DMS153 (cell line): ENCODE measurements around the gene ARHGEF39.

Experiments used
- DNase-seq: peaks from one replicate; lab custom pipeline; 2025; lab: John Stamatoyannopoulos, UW

The ARHGEF39 gene

DNA sequence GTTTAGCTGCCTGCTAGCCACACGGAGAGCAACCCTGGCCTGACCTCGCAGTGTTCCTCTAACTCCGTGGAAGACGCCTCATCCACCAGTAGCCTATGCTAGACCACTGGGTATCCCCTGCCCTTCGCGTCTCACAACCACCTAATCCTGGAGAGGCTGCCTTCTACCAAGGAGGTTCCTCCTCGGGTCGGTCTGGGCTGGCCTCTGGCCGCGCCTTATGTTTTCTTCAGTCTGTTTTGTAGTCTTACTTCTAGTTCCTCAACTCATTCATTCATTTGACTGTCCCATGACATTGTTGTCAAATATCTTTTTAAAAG is 26.3 kb upstream of the ARHGEF39 start:
- DNase-seq: no peak

DNA sequence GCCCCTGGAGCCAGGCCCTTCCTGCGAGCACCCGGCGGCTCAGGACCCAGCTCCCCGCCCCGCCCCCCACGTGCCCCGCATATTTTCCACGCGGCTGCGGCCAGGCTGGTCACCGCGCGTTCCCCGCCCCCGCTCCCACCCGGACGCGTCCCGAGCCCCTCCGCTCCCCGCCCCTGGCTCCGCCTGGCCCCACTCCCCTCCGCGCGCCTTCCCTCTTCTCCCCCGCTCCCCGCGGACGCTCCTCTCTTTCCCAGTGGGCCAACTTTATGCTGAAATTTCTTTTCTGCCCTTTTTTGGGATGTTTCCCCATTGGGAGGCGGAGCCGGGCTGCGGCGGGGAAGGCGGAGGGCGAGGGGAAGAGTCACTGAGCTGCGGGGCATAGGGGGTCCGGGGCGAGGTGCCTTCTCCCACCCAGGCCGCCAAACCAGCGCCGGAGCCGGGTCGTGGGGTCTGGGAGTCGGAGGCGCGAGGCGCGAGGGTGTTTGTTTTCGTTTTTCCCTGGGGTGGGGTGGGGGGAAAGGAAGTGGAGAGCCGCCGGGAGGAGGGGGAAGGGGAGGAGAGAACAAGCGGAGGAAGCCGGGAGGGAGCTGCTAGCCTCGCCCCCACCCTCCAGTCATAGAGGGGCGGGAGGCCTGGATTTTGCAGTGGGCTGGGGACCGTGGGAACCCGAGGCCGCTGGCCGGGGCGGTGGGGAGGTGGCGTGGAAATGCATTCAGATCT is 25.8 kb upstream of the ARHGEF39 start:
- DNase-seq: no peak

DNA sequence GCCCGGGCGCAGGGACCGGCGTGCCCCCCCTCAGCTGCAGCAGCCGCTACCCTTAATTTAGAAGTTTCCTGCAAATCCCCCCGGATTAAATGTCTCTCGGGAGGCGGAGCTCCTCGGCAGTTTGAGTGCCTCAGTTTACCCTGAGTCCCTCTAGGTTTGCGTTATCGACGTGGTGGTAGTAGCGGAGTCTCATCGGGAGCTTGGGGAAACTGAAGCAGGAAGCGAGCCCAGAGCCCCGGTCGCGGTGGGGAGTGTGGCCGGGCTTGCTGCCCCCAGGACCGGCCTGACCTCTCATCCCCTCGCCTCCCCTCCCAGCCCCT is 25.3 kb upstream of the ARHGEF39 start:
- no peak for DNase-seq

DNA sequence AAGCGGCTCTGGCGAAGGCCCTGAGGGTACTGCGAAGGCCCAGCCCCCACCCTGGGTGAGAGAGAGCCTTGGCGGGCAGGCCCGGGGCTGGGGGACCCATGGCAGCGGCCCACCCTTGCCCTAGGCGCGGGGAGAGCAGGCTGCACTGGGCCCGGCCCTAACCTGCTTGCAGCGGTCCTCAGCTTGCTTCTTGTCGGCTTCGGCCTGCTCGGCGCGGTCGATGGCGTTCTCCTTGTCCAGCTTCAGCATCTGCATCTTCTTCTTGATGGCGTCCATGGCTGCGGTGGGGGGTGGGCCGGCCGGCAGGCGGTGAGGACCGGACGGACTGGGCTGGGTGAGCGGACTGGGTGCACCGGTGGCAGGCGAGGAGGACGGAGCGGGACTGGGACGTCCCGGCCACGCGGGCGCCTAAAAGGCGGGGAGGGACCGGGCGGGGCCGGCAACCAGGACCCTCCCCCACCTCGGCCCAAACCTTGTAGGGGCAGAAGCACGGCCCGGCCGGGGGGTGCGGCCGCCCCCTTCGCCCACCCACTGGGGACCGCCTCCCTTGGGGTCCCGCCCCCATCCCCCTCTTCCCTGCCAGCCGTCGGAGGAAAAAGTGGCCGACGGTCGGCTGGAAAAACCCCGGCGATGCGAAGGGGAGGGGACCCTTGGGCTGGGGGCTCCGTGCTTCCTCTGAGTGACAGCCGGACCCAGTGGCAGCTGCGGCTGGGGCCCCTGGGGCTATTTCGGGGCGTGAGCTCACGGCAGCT is 24.7 kb upstream of the ARHGEF39 start, which contains the start of gene TPM2:
Gene TPM2, minus strand, starts transcription at position 384 of the 752 bp plus-strand sequence. Its CDS starts 108 bp downstream, at position 276.
- no peak for DNase-seq

DNA sequence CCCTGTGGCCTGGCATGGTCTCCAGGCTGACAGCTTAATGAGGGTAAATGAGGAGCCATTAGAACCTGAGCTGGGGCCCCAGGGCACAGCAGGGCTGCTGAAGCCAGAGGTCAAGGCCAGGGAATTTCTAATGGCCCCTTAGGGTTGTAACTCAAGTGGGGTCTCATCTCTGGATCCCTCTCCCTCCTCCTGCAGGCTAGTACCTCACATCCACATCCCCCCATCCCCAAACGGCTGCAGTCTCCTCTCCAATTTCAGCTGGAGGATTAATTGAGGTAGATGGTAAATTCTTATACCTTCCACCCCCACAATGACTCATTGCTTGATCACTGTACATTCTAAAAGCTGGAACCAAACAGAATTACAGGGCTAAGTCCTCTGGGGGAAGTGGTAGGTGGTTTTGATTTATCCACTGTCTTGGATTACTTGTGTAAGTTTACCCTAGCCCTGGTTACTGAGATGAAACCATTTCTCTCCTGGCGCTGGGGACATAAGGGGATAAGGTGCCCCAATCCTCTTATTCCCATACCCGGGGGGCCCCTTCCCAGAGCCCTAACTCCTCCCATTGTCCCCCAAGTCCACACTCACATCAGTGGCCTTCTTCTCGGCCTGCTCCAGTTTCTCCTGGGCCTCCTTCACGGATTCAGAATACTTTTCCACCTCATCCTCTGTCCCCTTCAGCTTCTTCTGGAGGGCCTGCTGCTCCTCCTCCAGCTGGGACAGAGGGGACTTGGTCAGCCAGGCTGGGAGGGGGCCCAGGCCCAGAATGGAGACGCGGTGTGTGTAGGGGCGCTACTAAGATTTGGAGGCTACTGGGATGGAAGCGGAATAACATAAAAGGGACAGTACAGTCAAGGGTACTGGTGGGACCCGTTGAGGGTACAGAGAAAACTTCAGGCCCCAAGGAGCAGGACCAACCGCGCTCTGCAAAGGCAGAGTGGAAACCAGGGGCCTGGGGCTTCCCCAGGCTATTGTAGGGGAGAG is 23.9 kb upstream of the ARHGEF39 start:
- no peak for DNase-seq

DNA sequence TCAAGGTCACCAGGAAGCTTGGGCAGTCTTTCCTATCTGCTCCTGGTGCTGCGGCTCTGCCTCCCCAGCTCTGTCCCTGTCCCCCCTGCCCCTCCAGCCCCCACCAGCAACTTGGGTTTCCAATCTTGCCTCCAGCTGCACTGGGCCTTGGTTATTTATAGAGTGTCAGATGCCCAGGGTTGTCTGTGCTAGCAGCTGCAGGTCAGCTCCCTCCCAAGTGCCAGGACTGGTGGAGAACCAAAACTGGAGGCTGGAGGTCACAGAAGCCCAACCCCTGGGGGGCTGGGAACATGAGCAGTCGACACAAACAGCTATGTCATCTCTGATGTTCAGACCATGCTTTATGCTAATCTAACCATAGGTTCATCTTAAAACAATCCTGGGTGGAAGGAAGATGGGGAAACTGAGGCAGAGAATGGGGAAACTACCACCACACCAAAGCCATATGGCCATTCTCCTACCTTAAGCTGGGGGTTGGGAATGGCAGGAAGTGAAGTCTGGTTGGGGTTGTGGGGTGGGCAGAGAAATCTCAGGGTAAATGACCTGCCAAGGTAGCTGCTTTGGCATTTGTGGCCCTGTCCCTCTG is 23.1 kb upstream of the ARHGEF39 start:
- no peak for DNase-seq

DNA sequence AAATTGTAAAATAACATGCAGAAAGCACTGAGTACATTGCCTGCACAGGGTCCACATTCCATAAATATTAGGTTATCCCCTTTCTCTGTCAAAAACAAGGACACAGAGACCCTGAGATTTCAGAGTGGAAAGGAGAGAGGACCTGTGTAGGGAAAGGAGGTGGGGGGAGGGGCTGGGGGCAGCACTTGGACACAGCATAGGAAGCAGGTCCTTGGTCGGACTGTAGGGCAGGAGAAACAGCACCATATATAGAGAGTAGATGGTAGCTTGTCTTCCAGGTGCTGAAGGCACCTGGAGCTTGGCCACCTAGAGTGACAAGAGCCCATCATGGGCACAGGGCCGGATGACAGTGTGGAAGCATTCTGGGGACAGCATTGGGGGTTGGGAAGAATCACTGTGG is 22.3 kb upstream of the ARHGEF39 start:
- DNase-seq: no peak

DNA sequence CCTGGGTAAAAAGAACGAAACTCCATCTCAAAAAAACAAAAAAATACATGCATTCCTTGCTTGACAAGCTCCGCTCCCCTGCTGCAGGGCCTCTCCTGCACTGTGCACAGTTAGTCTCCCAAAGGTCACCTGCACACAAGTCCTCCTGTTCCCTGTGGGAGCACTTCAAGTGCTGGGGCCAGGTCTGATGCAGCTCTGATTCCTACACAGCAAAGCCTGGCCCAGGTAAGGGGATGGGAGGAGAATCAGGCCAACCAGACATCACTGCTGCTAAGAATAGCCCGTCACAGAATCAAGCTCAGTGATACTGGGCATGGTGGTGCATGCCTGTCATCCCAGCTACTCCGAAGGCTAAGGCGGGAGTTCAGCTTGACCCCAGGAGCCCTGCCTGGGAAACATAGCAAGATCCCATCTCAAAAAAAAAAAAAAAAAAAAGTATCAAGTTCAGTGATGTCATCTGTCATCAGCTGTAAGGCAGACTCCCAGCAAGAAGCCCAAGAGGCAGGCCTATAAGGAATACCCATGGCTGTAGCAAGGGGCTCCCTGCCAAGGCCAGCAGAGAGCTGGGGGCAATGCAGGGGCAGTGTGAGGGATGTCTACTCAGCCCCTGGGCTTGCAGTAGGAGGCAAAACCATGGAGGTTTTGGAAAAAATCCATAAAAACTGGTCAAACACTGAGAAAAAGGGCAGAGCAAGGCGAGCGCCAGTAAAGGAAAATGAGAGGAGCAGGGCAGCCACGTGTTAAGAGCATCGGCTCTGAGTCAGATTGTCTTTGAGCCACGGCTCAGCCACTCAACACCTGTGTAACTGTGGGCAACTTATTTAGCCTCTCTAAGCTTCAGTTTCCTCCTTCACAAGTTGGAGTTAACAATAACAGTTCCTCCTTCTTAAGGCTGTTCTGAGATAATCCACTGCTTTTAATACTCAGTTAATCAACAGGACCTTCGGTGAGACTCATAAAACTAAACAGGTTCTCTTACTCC is 21.5 kb upstream of the ARHGEF39 start:
- no peak for DNase-seq

DNA sequence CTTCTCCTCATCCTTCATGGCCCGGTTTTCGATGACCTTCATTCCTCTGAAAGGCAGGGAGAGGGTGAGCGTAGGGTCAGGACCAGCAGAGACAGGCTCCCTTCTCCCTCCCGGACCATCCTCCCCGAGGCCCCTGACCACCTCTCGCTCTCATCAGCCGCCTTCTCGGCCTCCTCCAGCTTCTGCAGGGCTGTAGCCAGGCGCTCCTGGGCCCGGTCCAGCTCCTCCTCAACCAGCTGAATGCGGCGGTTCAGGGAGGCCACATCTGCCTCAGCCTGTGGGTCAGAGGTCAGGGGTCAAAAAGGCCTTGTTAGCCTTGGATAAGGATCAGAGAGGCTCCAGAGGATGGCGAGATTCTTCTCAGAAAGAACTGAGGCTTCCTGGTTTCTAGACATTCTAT is 20.5 kb upstream of the ARHGEF39 start:
- no peak for DNase-seq

DNA sequence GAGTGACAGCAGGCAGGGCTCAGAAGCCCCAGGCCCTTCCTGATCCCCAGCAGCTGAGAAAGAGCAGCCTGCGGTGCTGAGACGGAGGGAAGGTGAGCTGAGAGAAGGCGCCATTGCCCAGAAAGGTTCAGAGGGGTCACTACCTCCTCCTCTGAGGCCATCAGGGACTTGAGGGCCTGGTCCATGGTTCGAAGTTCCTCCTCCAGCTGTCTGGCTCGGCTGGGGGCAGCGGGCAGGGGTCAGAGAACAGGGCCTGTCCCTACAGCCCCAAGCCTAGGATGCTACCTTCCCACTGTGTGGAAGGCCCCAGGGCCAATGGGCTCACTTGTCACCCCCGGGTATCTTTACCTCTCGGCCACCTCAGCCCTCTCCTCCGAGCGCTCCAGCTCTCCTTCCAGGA is 19.9 kb upstream of the ARHGEF39 start:
- no peak for DNase-seq

DNA sequence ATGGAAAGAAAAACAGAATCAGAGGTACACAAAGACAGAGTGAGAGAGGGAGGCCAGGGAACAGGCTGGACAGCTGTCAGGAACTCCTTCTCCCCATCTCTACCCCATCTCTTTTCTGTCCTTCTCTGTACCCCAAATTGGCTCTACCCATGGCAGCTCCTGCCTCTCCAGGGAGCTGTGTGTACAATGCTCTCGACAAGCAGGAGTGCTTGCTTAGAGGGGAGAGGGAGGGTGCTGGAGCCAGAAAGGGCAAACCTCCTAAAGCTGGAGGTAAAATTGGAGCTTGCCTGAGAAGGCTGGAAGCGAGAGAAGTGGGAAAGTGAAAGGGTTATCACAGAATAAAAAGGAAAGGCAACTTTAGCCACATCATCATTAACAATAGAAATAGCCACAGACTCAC is 18.3 kb upstream of the ARHGEF39 start:
- no peak for DNase-seq

DNA sequence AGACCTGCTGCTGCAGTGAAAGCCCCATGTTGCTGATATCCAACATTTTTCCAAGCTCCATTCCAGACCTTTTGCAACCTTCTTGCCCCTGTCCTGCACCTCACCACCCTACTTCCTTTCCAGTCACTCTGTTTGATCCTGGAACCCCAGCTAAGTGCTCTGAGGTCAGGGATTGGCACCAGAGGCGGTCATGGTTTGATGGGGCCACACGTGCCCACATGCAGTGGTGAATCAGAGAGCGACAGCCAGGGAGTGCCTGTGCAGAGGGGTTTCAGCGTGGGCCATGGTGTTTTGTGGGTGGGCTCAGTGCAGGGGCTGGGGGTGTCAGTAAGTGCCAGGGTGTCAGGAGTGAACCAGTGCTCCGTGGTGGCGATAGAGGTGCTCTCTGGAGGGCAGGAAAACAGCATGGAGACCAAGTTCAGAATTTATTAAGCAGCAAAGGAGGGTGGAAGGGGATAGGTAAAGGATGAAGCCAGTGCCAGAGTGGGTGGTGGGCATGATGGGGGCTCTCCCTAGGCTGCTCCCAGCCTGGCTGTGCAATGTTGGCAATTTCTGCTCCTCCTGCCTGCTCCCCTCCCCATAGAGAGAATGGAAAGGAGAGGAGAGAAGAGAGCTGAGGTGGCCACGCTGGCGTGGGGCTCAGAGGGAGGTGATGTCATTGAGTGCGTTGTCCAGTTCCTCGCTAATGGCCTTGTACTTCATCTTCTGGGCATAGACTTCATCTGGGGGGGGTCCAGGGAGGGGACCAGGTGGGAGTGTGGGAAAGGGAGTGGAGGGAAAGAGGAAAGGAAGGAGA is 17.7 kb upstream of the ARHGEF39 start:
- DNase-seq: no peak

DNA sequence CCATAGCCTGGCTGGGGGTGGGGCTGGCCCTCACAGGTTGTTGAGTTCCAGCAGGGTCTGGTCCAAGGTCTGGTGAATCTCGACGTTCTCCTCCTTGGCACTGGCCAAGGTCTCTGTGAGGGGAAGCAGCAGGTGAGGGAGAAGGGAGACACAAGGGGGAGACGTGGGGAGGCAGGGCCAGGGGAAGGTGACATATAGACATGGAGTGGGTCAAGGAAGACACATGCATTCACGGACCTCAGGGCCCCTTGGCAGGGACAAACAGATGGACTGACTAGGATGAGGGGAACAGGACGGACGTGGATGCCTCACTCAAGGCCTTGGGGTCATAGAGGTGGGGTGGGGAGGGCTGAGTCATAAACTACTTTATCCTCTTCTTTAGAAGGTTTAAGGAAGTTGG is 17.1 kb upstream of the ARHGEF39 start:
- no peak for DNase-seq

DNA sequence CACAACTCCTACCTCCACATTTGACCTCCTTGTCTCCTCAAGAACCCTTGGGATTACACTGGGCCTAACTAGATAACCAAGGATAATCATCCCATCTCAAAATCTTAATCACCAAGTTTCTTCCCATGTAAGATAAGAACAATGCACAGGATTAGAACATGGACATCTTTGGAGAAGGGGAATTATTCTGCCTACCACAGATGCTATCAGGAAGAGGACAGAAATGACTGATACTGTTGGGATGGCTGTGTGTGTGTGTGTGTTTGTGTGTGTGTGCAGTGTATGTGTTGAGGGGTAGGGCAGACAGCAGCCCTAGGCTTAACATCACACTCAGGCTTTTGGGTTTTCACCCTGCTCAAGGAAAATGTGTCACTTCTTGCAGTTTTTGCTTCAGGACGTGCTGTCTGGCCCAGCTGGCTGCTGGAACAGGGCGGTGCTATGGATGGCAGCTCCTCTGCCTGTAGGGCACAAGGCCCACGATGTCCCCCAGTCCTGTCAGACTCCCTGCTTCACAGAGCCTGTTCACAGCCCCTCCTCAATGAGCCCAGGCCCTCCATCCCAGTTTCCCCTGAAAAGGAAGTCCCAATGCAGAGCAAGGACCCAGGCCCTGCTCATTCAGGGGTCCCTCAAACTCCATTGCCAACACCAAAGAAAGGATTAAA is 16.5 kb upstream of the ARHGEF39 start:
- no peak for DNase-seq

DNA sequence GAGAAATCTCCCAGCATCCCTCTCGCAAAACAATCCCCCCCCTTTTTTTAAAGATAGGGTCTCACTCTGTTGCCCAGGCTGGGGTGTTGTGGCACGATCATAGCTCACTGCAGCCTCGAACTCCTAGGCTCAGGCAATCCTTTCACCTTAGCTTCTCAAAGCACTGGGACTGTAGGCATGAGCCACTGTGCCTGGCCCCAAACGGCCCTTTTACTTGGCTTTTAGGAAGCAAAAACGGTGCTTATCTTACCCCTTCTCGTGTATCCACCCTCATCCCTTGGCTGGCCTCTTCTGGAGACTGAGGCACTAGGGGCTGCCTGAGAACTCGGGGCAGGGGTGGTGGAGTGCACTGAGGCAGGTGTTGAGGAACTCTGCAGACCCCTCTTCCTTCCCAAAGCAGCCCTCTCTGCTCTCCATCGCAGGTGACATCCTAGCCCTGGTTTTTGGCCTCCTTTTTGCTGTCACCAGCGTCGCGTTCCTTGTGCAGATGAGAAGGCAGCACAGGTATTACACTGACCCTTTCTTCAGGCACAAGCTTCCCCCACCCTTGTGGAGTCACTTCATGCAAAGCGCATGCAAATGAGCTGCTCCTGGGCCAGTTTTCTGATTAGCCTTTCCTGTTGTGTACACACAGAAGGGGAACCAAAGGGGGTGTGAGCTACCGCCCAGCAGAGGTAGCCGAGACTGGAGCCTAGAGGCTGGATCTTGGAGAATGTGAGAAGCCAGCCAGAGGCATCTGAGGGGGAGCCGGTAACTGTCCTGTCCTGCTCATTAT is 15.5 kb upstream of the ARHGEF39 start:
- DNase-seq: no peak

DNA sequence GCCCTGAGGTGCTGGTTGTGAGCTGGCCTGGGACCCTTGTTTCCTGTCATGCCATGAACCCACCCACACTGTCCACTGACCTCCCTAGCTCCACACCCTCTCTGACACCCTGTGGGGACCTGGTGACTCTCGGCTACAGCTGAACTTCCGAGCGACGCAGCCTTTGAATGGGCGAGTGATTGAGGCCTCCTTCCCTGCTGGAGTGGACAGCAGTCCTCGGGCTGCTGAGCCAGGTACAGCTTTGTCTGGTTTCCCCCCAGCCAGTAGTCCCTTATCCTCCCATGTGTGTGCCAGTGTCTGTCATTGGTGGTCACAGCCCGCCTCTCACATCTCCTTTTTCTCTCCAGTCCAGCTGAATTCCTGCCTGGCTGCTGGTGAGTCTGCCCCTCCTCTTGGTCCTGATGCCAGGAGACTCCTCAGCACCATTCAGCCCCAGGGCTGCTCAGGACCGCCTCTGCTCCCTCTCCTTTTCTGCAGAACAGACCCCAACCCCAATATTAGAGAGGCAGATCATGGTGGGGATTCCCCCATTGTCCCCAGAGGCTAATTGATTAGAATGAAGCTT is 14.9 kb upstream of the ARHGEF39 start:
- no peak for DNase-seq

DNA sequence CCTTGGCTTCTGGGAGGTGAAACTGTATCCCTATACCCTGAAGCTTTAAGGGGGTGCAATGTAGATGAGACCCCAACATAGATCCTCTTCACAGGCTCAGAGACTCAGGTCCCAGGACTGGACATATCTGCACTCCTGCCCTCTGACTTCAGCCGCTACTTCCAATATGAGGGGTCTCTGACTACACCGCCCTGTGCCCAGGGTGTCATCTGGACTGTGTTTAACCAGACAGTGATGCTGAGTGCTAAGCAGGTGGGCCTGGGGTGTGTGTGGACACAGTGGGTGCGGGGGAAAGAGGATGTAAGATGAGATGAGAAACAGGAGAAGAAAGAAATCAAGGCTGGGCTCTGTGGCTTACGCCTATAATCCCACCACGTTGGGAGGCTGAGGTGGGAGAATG is 14.1 kb upstream of the ARHGEF39 start:
- DNase-seq: no peak

DNA sequence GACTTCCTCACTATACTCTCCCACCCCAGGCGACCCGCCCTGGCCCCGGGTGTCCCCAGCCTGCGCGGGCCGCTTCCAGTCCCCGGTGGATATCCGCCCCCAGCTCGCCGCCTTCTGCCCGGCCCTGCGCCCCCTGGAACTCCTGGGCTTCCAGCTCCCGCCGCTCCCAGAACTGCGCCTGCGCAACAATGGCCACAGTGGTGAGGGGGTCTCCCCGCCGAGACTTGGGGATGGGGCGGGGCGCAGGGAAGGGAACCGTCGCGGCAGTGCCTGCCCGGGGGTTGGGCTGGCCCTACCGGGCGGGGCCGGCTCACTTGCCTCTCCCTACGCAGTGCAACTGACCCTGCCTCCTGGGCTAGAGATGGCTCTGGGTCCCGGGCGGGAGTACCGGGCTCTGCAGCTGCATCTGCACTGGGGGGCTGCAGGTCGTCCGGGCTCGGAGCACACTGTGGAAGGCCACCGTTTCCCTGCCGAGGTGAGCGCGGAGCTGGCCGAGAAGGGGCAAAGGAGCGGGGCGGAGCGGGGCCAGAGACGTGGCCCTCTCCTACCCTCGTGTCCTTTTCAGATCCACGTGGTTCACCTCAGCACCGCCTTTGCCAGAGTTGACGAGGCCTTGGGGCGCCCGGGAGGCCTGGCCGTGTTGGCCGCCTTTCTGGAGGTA is 10.9 kb upstream of the ARHGEF39 start:
- DNase-seq: no peak
